Measurements from ENCODE around the gene SOX2. TPM values are rescaled to one million over a fixed set of nuclear protein-coding genes. Genes with fewer than 3 reads are reported as not detected.

The SOX2 gene
- total and polyA plus RNA-seq, 4 donors, result 0.13 to 0.29 (median 0.24) TPM; not detected in 1

DNA sequence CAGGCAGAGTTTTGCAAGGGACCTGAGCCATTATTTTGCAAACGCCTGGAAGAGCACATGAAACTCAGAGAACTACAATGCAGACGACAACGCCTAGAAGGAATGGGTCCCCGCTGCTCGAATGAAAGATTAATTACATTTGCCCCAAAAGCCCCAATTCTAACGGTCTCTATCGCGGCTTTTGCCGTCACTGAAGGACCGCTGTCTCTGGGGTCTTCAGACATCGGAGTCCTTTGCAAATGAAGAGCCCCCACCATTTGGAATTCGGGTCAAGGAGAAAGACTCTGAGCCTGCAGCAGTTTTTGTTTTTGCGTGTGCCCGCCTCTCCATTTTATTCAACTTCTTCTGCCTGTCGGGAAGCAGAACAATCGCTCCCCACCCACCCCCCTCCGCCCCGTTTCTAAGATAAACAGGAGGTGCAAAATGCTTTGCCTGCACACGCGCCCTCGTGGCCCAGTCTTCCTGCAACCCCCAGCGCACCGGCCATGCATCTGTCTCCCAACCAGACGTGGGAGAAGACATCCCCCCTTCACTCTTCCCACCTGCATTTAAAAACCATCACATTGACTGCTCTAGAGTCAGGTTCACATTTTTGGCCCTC, 13.5 kb downstream of the SOX2 start:
- Histone ChIP-seq H3K9me3 (ENCODE audit: control insufficient read depth, low read length) (peaks cover 5% of the 10 kb centered on the region), H3K27me3 (ENCODE audit: control insufficient read depth in 1 of 2, insufficient read depth in 2 of 2, low read length in 1 of 2) (peaks cover 0 to 13% of the 10 kb centered on the region in 2 donors), H3K4me3 (ENCODE audit: low read length in 2 of 2) (no peak overlapping the region), H3K36me3 (ENCODE audit: control insufficient read depth in 1 of 2, insufficient read depth in 2 of 2, low read length in 1 of 2) (no peaks in the 10 kb centered on the region), H3K4me1 (ENCODE audit: control insufficient read depth in 1 of 2, insufficient read depth in 2 of 2, low read length in 2 of 2) (no peaks in the 10 kb centered on the region), H3K27ac (ENCODE audit: low read depth in 1 of 2, low read length in 2 of 2) (no peak overlapping the region)
- intact Hi-C loops (cut with DNase I), result no loop called here
- WGBS, 2 donors, result 7 to 11% methylated on average over 24 of the region's 24 CpGs
- ATAC-seq (ENCODE audit: low FRiP score), result no peak
- DNase-seq, result no peak

DNA sequence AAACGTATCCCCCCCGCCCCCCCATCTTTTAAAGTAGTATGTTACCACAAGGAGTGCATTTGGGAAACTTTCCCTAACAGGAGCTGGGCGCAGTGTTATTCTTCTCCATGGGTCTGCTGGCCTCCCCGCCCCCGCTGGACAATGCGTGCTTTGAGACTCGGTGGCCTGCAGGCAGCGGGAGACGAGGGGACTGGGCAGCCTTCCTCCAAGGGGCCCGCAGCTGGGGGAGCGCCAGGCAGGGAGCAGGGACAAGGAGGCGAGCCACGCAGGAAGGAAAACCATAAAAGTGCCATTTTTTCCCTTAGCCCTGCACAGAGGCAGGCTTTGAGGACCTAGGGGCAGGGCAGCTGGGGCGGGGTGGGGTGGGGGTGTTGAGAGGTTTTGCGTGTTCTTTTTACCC, 14.1 kb downstream of the SOX2 start:
- Histone ChIP-seq H3K27me3 (ENCODE audit: control insufficient read depth in 1 of 2, insufficient read depth in 2 of 2, low read length in 1 of 2) (peaks cover 0 to 13% of the 10 kb centered on the region in 2 donors), H3K36me3 (ENCODE audit: control insufficient read depth in 1 of 2, insufficient read depth in 2 of 2, low read length in 1 of 2) (no peaks in the 10 kb centered on the region), H3K27ac (ENCODE audit: low read depth in 1 of 2, low read length in 2 of 2) (no peak overlapping the region), H3K9me3 (ENCODE audit: control insufficient read depth, low read length) (peaks cover 5% of the 10 kb centered on the region), H3K4me1 (ENCODE audit: control insufficient read depth in 1 of 2, insufficient read depth in 2 of 2, low read length in 2 of 2) (no peaks in the 10 kb centered on the region), H3K4me3 (ENCODE audit: low read length in 2 of 2) (no peak overlapping the region)
- WGBS, 2 donors, result 3 to 7% methylated on average over 12 to 15 of the region's 15 CpGs
- DNase-seq (no peak), ATAC-seq (ENCODE audit: low FRiP score) (no peak)
- intact Hi-C loops (cut with DNase I), result no loop called here

DNA sequence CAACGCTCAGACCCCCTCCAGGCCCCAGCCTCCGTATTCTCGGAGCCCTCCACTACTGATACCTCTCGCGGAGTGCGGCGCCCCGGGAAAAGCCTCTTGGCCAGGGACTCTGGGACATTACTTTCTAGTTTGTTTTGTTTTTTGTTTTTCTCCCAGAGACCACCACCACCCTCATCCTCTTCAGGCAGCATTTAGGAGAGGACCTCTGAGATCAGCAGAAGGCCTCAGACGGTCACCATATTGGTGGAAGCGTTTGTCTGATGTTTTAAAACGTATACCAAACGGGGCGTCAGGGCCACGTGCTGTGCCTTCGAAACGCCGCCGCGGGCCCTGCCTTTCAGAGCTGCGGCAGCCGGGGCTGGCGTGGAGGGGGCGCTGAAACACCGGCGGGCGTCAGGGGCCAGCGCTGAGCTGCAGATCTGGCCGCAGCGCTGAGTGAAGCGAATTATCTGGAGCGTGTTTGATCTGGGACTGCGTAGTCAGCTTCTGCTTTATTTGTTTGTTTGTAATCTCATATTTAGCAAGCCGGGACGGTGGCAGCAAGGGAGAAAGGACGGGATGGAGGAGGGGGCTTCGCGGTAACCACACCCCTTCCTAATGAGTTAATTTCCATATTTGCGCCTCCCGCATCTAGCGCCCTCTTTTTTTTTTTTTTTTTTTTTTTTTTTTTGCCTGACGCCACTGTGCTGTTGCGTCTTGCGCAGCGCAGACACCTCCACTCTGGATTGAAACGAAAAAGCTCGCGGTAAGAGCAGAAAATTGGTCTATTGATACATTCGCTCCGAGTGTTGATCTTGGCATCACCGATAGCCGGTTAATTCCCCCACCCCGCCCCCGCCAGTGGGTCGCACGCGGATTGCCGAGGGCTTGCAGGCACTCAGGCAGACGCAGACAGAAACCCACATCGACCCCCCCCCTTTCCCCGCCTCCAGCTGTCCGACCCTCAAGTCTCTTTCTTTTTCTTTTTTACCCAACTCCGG, 14.9 kb downstream of the SOX2 start:
- 6 to 8% methylated on average over 61 to 62 of the region's 62 CpGs for WGBS, 2 donors
- DNase-seq (no peak), ATAC-seq (ENCODE audit: low FRiP score) (no peak)
- Histone ChIP-seq H3K4me1 (ENCODE audit: control insufficient read depth in 1 of 2, insufficient read depth in 2 of 2, low read length in 2 of 2) (no peaks in the 10 kb centered on the region), H3K4me3 (ENCODE audit: low read length in 2 of 2) (no peak overlapping the region), H3K27me3 (ENCODE audit: control insufficient read depth in 1 of 2, insufficient read depth in 2 of 2, low read length in 1 of 2) (peaks cover 0 to 14% of the 10 kb centered on the region in 2 donors), H3K9me3 (ENCODE audit: control insufficient read depth, low read length) (peaks cover 5% of the 10 kb centered on the region), H3K27ac (ENCODE audit: low read depth in 1 of 2, low read length in 2 of 2) (no peak overlapping the region), H3K36me3 (ENCODE audit: control insufficient read depth in 1 of 2, insufficient read depth in 2 of 2, low read length in 1 of 2) (no peaks in the 10 kb centered on the region)
- intact Hi-C loops (cut with DNase I), result no loop called here

DNA sequence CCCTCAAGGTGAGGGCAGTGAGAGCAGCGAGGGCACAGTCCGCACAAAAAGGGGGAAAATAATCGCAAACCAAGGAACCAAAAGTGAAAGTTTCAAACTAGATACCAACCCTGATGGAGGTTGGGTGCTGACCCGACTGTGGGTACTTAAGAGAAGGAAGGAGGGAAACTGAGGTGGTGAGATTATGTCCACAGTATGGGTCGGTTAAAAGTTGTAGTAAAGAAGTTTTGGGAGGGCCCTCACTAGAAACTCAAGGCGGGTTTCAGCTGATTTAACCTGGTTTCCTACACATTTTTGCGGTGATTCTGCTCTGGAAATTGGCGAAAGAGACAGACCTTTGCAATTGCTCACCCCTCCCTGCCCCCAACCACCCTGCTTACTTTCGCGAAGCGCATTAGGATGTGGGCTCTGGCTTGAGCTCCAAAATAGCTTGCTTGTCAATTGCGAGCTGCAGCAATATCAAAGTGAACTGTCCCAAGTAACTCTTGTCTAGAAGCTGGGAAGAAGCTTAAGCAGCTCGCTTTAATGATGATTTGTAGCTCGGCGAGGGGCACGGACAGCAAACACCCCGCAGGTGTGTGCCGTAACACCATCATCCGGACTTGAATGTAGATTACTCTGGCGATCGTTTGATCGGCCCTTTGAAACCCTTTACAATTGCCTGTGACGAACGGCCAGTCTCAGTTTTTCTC, 15.8 kb downstream of the SOX2 start:
- no peaks in the 10 kb centered on the region for H3K36me3 ChIP-seq (ENCODE audit: control insufficient read depth in 1 of 2, insufficient read depth in 2 of 2, low read length in 1 of 2)
- no peaks in the 10 kb centered on the region for H3K4me1 ChIP-seq (ENCODE audit: control insufficient read depth in 1 of 2, insufficient read depth in 2 of 2, low read length in 2 of 2)
- DNase-seq (no peak), ATAC-seq (ENCODE audit: low FRiP score) (no peak)
- H3K9me3 ChIP-seq (ENCODE audit: control insufficient read depth, low read length), result peaks cover 5% of the 10 kb centered on the region
- H3K27ac ChIP-seq (ENCODE audit: low read depth in 1 of 2, low read length in 2 of 2), result no peak overlapping the region
- intact Hi-C loops (cut with DNase I), result no loop called here
- peaks cover 0 to 12% of the 10 kb centered on the region in 2 donors for H3K27me3 ChIP-seq (ENCODE audit: control insufficient read depth in 1 of 2, insufficient read depth in 2 of 2, low read length in 1 of 2)
- 10 to 12% methylated on average over 24 of the region's 24 CpGs for WGBS, 2 donors
- H3K4me3 ChIP-seq (ENCODE audit: low read length in 2 of 2), result no peak overlapping the region

DNA sequence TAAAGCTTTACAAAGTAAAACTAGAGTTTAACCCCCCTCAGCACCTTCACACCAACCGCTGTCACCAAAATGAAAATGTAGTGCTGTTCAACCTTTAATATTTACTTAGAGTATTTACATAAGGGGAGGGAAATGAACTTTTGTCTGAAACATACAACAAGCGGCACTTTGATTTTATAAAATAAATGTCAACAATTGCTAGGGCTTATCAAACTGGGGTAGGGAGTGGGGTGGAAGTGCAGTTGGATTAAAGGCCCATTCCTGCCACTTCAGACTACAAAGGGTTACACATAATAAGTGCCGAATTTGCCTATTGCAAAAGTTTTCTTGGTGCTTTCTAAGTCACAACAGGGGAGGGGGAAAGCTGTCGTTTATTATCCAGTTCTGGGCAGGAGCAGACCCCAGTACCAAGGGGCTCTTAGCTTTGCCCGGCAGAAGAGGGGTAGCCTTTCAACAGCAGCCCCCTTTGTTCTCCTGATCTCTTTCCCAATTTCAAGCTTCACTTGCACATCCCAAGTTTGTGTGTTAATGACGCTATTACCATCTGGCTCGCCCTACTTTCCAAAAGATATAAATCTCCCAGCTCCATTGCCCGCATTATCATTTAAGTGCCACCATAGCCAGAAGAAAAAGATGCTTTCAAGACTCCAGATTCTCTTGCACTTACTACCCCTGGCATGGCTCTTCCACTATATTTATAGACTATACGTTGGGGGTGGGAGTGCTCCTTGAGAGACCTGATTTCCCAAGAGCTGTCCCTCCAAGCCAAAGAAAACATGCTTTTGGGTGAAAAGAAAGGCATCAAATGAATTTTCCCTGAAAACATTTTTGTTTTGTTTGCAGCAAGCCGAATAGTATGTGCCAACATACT, 17.0 kb downstream of the SOX2 start:
- DNase-seq, result no peak
- H3K27ac ChIP-seq (ENCODE audit: low read depth in 1 of 2, low read length in 2 of 2), result no peak overlapping the region
- no peaks in the 10 kb centered on the region for H3K36me3 ChIP-seq (ENCODE audit: control insufficient read depth in 1 of 2, insufficient read depth in 2 of 2, low read length in 1 of 2)
- H3K4me3 ChIP-seq (ENCODE audit: low read length in 2 of 2), result no peak overlapping the region
- intact Hi-C loops (cut with DNase I), result no loop called here
- WGBS, 2 donors, result 13 to 18% methylated on average over 10 of the region's 10 CpGs
- peaks cover 0 to 10% of the 10 kb centered on the region in 2 donors for H3K27me3 ChIP-seq (ENCODE audit: control insufficient read depth in 1 of 2, insufficient read depth in 2 of 2, low read length in 1 of 2)
- ATAC-seq (ENCODE audit: low FRiP score), result no peak
- H3K4me1 ChIP-seq (ENCODE audit: control insufficient read depth in 1 of 2, insufficient read depth in 2 of 2, low read length in 2 of 2), result no peaks in the 10 kb centered on the region
- peaks cover 2% of the 10 kb centered on the region for H3K9me3 ChIP-seq (ENCODE audit: control insufficient read depth, low read length)

DNA sequence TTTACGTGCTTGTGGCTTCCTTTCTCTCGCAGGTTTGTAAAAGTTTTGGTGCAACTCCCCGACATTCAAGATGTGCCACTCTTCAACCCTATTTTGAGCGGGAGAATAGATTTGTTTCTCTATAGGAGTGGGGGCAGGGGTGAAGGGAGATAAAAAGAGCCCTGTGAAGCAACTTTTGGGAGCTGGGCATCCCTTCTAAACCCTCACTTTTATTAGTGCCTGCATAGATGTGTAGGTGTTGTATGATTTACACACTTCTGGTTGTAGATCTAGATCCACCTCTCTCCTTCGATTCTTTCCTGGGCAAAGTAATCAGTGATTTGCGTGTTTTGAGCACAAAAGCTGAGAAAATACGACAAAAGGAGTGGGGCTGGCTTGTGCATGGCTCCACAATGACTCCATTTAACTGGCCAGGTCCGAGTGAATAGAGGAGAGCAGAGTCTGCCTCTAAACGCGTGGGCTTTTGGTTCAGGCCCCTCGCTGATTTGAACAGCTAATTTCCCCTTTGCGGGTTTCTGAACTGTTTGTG, 17.7 kb downstream of the SOX2 start:
- Histone ChIP-seq H3K4me1 (ENCODE audit: control insufficient read depth in 1 of 2, insufficient read depth in 2 of 2, low read length in 2 of 2) (no peaks in the 10 kb centered on the region), H3K27ac (ENCODE audit: low read depth in 1 of 2, low read length in 2 of 2) (no peak overlapping the region), H3K9me3 (ENCODE audit: control insufficient read depth, low read length) (no peaks in the 10 kb centered on the region), H3K4me3 (ENCODE audit: low read length in 2 of 2) (no peak overlapping the region), H3K27me3 (ENCODE audit: control insufficient read depth in 1 of 2, insufficient read depth in 2 of 2, low read length in 1 of 2) (peaks cover 0 to 10% of the 10 kb centered on the region in 2 donors), H3K36me3 (ENCODE audit: control insufficient read depth in 1 of 2, insufficient read depth in 2 of 2, low read length in 1 of 2) (no peaks in the 10 kb centered on the region)
- intact Hi-C loops (cut with DNase I), result no loop called here
- ATAC-seq (ENCODE audit: low FRiP score), result no peak
- WGBS, 2 donors, result 9 to 11% methylated on average over 12 of the region's 12 CpGs
- DNase-seq, result no peak

DNA sequence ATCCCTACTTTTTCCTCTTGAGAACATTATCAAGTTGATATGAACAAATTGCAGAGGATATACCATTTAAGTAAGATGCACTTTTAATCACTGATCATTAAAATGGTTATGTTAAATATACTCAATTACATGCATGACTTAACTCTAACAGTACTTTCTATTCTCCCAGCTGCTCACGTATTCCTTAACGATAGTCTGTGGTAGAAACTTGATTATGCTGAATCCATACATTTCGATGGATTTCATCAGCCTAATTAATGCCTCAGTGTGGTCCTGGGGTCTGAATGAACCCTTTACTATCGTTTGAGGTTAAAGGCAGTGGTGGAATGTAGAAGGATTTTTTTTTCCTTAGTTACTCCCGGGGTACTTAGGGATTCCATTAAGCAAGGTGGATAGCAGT, 18.6 kb downstream of the SOX2 start:
- Histone ChIP-seq H3K36me3 (ENCODE audit: control insufficient read depth in 1 of 2, insufficient read depth in 2 of 2, low read length in 1 of 2) (no peaks in the 10 kb centered on the region), H3K27me3 (ENCODE audit: control insufficient read depth in 1 of 2, insufficient read depth in 2 of 2, low read length in 1 of 2) (peaks cover 0 to 10% of the 10 kb centered on the region in 2 donors), H3K9me3 (ENCODE audit: control insufficient read depth, low read length) (no peaks in the 10 kb centered on the region), H3K27ac (ENCODE audit: low read depth in 1 of 2, low read length in 2 of 2) (no peak overlapping the region), H3K4me1 (ENCODE audit: control insufficient read depth in 1 of 2, insufficient read depth in 2 of 2, low read length in 2 of 2) (no peaks in the 10 kb centered on the region), H3K4me3 (ENCODE audit: low read length in 2 of 2) (no peak overlapping the region)
- 12 to 14% methylated on average over 5 of the region's 5 CpGs for WGBS, 2 donors
- no peak for ATAC-seq (ENCODE audit: low FRiP score)
- DNase-seq, result no peak
- intact Hi-C loops (cut with DNase I), result no loop called here

DNA sequence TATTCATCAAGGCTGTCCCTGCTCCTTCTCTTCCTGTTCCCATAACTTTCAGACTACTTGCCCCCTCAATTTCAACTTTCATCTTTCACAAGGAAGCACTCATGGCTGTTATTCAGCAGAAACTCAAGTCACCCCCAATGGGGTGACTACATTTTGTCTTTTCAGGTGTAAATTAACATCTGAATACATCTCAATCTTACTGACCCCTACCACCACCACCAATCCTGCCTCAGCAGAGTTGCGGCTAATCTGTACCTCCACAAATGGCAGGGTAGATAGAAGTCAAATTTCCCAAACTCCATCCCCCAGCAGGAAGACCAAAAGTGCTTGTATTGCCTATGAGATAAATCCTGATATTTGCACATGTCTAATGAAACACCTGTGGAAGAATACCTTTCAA, 19.2 kb downstream of the SOX2 start:
- intact Hi-C loops (cut with DNase I), result no loop called here
- H3K4me1 ChIP-seq (ENCODE audit: control insufficient read depth in 1 of 2, insufficient read depth in 2 of 2, low read length in 2 of 2), result no peaks in the 10 kb centered on the region
- 58 to 72% methylated on average over 1 of the region's 1 CpG for WGBS, 2 donors
- H3K36me3 ChIP-seq (ENCODE audit: control insufficient read depth in 1 of 2, insufficient read depth in 2 of 2, low read length in 1 of 2), result no peaks in the 10 kb centered on the region
- no peak for ATAC-seq (ENCODE audit: low FRiP score)
- H3K27me3 ChIP-seq (ENCODE audit: control insufficient read depth in 1 of 2, insufficient read depth in 2 of 2, low read length in 1 of 2), result peaks cover 0 to 10% of the 10 kb centered on the region in 2 donors
- no peak overlapping the region for H3K4me3 ChIP-seq (ENCODE audit: low read length in 2 of 2)
- DNase-seq, result no peak
- H3K27ac ChIP-seq (ENCODE audit: low read depth in 1 of 2, low read length in 2 of 2), result no peak overlapping the region
- H3K9me3 ChIP-seq (ENCODE audit: control insufficient read depth, low read length), result peaks cover 2% of the 10 kb centered on the region

Measured in aorta (tissue), 5 donors.